Measurements from ENCODE around the gene PPP1R37.
A peak's percentile ranks its signal among the peaks of the same experiment; 100 is the strongest.
"Not testable (repeated sequence)": the region's sequence is repeated elsewhere in the genome, so short reads cannot be mapped to it uniquely, and the experiment has no call there.

PPP1R37 gene

DNA sequence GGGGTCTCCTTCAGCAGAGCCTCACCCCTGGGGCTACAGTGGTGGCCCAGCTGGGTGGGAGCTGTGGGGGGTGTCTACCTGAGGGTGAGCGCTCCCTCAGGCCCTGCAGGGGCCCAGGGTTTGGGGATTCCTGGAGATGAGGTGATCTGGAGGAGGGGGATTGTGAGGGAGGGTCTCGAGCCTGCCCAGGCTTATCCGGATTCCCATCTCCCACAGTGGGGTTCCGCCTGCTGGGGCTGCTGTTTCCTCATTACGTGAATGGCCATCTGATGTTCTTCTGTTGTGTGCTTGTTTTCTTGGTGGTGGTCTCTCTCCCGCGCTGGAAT, 4.4 kb downstream of the PPP1R37 start:
- no peak for DNase-seq

DNA sequence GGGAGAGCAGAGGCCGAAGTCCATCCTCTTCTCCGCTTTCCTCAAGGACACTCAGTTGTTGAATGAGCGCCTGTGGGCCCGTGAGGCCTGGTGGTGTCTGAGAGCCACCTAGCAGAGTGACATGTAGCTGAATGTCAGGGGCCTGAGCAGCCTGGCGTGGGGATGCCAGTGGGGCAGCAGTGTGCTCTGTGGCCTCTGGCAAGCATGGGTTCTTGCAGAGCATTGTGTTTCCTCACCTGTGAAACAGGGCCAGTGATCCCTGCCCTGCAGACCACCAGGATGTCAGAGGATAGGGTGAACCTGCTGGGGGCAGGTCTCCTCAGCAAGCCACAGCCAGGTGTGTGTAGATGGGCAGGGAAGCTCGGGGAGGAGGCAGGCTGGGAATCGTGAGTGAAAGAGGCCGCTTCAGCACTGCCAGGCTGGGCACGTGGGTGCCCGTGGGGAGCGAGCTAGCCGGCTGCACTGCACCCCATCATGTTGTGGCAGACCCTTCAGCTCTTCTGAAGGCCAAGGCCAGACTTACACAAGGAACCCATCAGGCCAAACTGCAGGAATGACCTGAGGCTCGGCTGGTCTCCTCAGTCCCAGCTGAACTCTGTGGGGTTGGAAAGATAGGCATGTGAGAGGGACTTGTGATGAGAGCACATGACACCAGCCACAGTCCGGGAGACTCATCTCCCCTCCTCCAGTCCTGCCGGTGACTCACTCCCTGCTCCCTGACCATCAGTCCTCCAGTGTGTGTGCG, 5.0 kb downstream of the PPP1R37 start:
- no peak for DNase-seq

- no peak for DNase-seq
Observed at GRCh38 chr19:45098521-45099466, 5.8 kb downstream of the PPP1R37 start.

DNA sequence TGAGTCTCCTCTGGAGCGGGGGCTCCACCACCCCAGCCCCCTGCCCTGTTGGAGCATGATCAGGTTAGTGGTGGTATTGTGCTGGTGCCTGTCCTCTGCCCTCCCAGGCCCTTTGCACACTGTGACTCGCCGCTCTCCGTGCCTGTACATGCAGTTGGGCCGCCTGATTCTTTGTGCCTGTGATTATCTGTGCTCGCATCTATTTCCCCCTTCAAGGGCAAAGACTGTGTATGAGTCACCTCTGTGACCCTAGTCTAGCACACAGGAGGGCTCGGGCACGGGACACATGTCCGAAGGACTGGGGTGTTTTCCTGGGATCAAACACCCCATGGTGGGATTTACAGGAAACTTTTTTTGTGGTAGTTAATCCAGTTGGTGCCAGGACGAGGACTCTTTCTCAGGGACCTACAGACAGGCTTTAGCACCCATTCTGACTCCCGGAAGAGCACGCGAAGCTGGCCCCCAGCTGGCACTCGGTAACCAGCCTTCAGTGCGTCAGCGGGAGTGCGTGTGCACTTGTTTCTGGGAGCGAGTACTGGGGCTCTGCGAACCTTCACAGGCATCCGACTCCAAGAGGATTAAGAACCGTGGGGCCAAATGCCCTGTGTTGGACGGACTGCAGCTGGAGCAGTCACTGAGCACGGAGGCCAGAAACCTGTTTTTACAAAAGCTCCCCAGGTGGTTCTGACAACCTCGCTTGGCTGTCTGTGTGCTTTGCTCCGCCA, 6.7 kb downstream of the PPP1R37 start:
- DNase-seq = no peak

DNA sequence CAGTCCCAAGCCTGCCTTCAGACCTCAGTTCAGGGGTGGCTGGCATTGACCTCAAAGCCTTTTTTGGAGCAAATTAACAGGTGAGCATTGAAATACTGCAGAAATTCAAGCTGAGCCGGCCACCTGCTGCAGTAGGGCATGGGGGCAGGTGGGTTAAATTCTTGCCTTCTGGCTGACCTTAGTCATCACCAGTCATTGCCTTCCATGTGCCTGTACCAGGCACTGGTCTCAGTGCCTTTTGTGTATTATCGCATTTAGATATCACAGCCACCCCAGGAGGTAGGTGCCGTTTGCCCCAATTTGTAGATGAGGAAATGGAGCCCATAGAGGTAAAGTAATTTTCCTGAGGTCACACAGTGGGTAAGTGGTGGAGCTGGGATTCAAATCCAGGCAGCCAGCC, 7.2 kb downstream of the PPP1R37 start:
- DNase-seq = no peak

GRCh38 chr19:45100846-45101252, 7.9 kb downstream of the PPP1R37 start:
- no peak for DNase-seq

DNA sequence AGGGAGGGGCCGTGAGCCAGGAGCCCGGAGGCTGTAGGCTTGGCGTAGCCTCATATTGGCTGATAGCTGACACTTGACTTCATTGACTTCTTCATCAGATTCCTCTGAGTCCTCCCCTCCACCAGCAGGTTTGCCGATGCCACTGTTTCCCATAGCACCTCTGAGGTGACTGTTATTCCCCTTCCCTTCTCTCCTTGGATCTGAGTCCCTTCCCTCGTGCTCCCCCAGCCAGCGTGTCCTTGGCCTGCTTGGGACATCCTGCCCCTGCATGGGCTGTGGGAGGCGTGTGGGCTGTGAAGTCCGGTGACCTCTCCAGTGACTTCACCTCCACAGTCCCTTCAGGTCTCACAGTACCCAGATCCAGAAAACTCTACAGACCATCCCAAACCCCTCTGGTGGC, 8.8 kb downstream of the PPP1R37 start:
- no peak for DNase-seq

GRCh38 chr19:45102481-45102880, 9.5 kb downstream of the PPP1R37 start:
- no peak for DNase-seq

- DNase-seq = peak; percentile 33
Observed at GRCh38 chr19:45103156-45103507, 10.2 kb downstream of the PPP1R37 start.

DNA sequence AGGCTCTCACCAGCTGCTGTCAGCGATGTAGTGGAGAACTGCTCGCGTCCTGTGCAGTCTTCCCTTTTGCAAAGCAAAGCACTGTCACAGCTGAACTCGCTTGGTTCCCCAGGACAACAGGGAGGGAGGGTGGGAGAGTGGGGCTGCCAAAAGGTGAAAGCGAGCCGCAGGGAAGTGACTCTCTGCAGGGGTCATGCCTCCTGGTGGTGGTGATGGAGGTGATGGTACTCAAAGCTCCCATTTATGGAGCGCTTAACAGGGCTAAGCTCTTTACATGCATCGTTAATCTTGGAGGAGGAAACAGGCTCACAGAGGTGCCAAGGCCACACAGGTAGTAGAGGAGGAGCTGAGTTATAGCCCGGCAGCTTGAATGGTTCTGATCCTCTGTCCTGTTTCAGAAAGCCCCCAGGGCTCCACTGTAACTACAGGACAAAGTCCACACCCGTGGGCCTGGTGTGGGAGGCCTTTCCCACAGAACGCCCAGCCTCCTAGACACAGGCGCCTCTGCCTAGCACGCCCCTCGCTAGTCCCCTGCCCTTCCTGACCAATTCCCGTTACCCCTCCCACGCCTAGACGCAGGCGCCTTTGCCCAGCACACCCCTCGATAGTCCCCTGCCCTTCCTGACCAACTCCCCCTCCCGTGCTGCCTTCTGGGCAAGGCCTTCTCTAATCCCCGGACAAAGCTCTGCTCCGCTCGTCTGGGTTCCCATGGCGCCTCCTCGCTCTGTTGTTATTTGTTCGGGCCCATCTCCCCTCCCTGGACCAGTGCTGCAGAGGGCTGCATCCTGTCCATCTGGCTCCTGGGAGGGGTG, 10.7 kb downstream of the PPP1R37 start:
- DNase-seq = no peak

GRCh38 chr19:45104658-45105349, 11.8 kb downstream of the PPP1R37 start:
- peak; percentile 6 for DNase-seq

GRCh38 chr19:45106363-45106762, 13.4 kb downstream of the PPP1R37 start:
- DNase-seq = not testable (repeated sequence)

- no peak for DNase-seq
Observed at GRCh38 chr19:45107621-45108150, 14.7 kb downstream of the PPP1R37 start.

GRCh38 chr19:45110851-45111266, 17.9 kb downstream of the PPP1R37 start:
- no peak for DNase-seq

- no peak for DNase-seq
Observed at GRCh38 chr19:45112111-45112827, 19.3 kb downstream of the PPP1R37 start.

DNA sequence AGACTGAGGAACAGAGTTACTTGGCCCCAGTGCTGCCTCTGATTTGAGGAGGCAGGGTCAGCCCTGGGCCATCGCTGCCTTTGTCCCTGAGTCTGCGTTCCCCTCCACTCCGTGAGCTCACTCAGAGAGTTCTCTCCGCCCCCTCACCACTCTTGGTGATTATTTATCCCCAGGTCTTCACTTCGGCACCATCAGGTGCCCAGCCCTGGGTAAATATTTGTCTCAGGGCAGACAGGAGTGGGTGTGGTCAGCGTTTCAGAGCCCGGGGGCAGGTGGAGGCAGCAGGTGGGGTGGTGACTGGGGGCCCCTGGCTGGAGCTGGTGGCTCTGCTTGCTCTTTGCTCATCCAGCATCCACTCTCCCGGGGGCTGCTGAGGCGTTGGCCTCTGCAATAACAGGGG, 20.6 kb downstream of the PPP1R37 start:
- DNase-seq = no peak

DNA sequence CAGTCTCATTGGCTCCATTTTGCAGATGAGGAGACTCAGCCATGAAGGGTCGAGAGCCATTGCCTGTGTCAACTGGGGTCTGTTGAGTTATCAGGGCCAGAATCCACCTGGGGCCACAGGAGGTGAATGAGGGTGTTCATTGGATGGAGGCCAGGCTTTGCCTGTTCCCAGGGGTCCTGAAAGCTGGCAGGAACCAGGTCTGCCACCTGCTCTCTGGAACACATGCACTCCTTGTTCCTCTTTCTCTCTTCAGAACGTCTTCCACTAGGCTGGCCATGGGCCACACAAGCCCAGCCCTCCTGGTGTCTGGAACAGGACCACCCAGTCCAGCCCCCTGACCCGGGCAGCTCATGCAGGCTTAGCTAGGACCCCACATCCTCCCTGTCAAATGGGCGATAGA, 21.1 kb downstream of the PPP1R37 start:
- no peak for DNase-seq

- no peak for DNase-seq
Observed at GRCh38 chr19:45115809-45116615, 23.0 kb downstream of the PPP1R37 start.

GRCh38 chr19:45117167-45117594, 24.2 kb downstream of the PPP1R37 start:
- DNase-seq = no peak

DNA sequence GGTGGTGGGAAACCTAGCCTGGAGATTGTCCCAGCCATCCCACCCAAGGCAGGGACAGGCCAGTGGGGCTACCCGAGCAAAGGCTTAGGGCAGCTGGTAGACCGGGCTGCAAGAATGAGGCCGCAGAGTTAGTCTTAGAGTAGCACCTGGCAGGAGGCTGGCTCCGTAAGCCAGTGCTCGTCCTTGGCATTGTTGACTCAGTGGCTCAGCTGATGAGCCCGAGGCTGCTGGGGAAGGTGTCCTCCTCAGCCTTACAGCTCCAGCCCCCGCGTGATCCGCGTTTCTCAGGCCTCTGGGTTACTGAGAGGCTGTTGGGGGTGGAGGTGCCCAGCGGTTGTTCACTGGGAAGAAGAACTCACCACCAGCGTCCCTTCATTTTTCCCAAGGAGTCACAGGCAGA, 24.7 kb downstream of the PPP1R37 start:
- DNase-seq = no peak
